D721Med (cell line): ENCODE data around the gene PUS10.
A peak's percentile ranks its signal among the peaks of the same experiment; 100 is the strongest.

Experiments used
- DNase-seq: peaks from one replicate; pipeline ENCODE4 v3.0.0; 2011; ENCODE audit warnings: low spot score; ENCODE audit not compliant: insufficient read length
- FAIRE-seq: peaks from 2 replicates; lab custom pipeline; 2011; peaks lifted over from hg19 to GRCh38; lab: Jason Lieb, UNC
- CTCF ChIP-seq: IDR thresholded peaks from 2 replicates; pipeline ENCODE4 v1.5.1; 2012; ENCODE audit warnings: mild to moderate bottlenecking, control low read depth; ENCODE audit not compliant: insufficient read depth; ENCODE audit errors: missing control alignments

The PUS10 gene

GRCh38 chr2:61017556-61018317 is at the start of gene PUS10, which contains the start of gene PEX13:
Gene PUS10 (minus strand): TSS chr2:61018255. CDS start chr2:61011890, 6,365 bp downstream.
Gene PEX13 (plus strand): TSS chr2:61017720. CDS start chr2:61017760, 40 bp downstream.
- DNase-seq, result peak; percentile 51
- TF ChIP-seq CTCF, result no peak
- FAIRE-seq, result no peak

- DNase-seq (peak; percentile 38), FAIRE-seq (no peak)
- TF ChIP-seq CTCF, result no peak
Measured at GRCh38 chr2:61065714-61066709, 48.0 kb upstream of the PUS10 start, which contains the start of gene SANBR. Gene SANBR (plus strand): TSS chr2:61065871. CDS start chr2:61070351, 4,480 bp downstream.

- no peak for TF ChIP-seq CTCF
- DNase-seq (no peak), FAIRE-seq (no peak)
Measured at GRCh38 chr2:61059382-61059781, 41.3 kb upstream of the PUS10 start.

- no peak for FAIRE-seq
- DNase-seq, result no peak
- no peak for TF ChIP-seq CTCF
Measured at GRCh38 chr2:61057562-61057961, 39.5 kb upstream of the PUS10 start.

- TF ChIP-seq CTCF, result no peak
- FAIRE-seq (no peak), DNase-seq (no peak)
Measured at GRCh38 chr2:61055557-61055956, 37.5 kb upstream of the PUS10 start.

- DNase-seq, result no peak
- TF ChIP-seq CTCF, result no peak
- no peak for FAIRE-seq
Measured at GRCh38 chr2:61045999-61046398, 27.9 kb upstream of the PUS10 start.
